GM19468 (cell line): ENCODE results near the gene PMEPA1.

ENCODE experiments used
- ATAC-seq: cut with Tn5 transposase; IDR thresholded peaks from one replicate; pipeline ENCODE4 v1.9.1; 2021; ENCODE audit warnings: mild to moderate bottlenecking, moderate library complexity, moderate number of reproducible peaks; ENCODE audit not compliant: unreplicated experiment; ENCODE audit errors: extremely low read depth

Gene PMEPA1

GRCh38 chr20:57709823-57710799 lies at the start of gene PMEPA1:
Gene PMEPA1 (minus strand): TSS chr20:57710015. CDS start chr20:57709582, 433 bp downstream.
- no peak for ATAC-seq

- ATAC-seq = no peak
Observed at GRCh38 chr20:57757767-57758166, 48.0 kb upstream of the PMEPA1 start.

- no peak for ATAC-seq
Observed at GRCh38 chr20:57756921-57757320, 47.1 kb upstream of the PMEPA1 start.

GRCh38 chr20:57756213-57756612 lies 46.4 kb upstream of the PMEPA1 start:
- ATAC-seq = no peak

- no peak for ATAC-seq
Observed at GRCh38 chr20:57755609-57756008, 45.8 kb upstream of the PMEPA1 start.

GRCh38 chr20:57754190-57754589 lies 44.4 kb upstream of the PMEPA1 start:
- no peak for ATAC-seq

- ATAC-seq = no peak
Observed at GRCh38 chr20:57753332-57754164, 43.7 kb upstream of the PMEPA1 start.

GRCh38 chr20:57751411-57751810 lies 41.6 kb upstream of the PMEPA1 start:
- no peak for ATAC-seq

GRCh38 chr20:57749869-57750268 lies 40.1 kb upstream of the PMEPA1 start:
- ATAC-seq = no peak

GRCh38 chr20:57749131-57749690 lies 39.4 kb upstream of the PMEPA1 start:
- no peak for ATAC-seq

GRCh38 chr20:57748601-57749130 lies 38.9 kb upstream of the PMEPA1 start:
- ATAC-seq = no peak

- no peak for ATAC-seq
Observed at GRCh38 chr20:57747861-57748481, 38.2 kb upstream of the PMEPA1 start.

GRCh38 chr20:57746832-57747404 lies 37.1 kb upstream of the PMEPA1 start:
- no peak for ATAC-seq

GRCh38 chr20:57746201-57746600 lies 36.4 kb upstream of the PMEPA1 start:
- no peak for ATAC-seq

- no peak for ATAC-seq
Observed at GRCh38 chr20:57744206-57744605, 34.4 kb upstream of the PMEPA1 start.

- ATAC-seq = no peak
Observed at GRCh38 chr20:57743450-57744095, 33.8 kb upstream of the PMEPA1 start.

GRCh38 chr20:57742507-57743181 lies 32.8 kb upstream of the PMEPA1 start:
- no peak for ATAC-seq

GRCh38 chr20:57738484-57738883 lies 28.7 kb upstream of the PMEPA1 start:
- ATAC-seq = no peak

- ATAC-seq = no peak
Observed at GRCh38 chr20:57738053-57738452, 28.2 kb upstream of the PMEPA1 start.
